RPMI7951 (cell line): ENCODE results near the gene COPS7B. TPM values are rescaled to one million over a fixed set of nuclear protein-coding genes. Genes with fewer than 3 reads are reported as not detected.
A peak's percentile ranks its signal among the peaks of the same experiment; 100 is the strongest.
"Not testable (repeated sequence)": the region's sequence is repeated elsewhere in the genome, so short reads cannot be mapped to it uniquely, and the experiment has no call there.

Experiments used
- DNase-seq: peaks from one replicate; pipeline ENCODE4 v3.0.0-alpha.2; 2012; ENCODE audit warnings: low read depth
- total RNA-seq: library from RNA; depleted of rRNA; stranded (reverse); fragments of >200 nt; shearing (Covaris generic); gene quantifications from 2 replicates; pipeline ENCODE4 v1.2.3, GENCODE V29; 2014; rRNA removed

The COPS7B gene
- total RNA-seq: 21.8 and 22.8 TPM in 2 replicates

GRCh38 chr2:231786177-231786916 lies at the start of gene COPS7B:
Gene COPS7B (plus strand): TSS chr2:231786445. CDS start chr2:231788571, 2,126 bp downstream.
- peak; percentile 77 for DNase-seq

- no peak for DNase-seq
Measured at GRCh38 chr2:231737761-231738160, 48.5 kb upstream of the COPS7B start.

GRCh38 chr2:231743376-231744116 lies 42.7 kb upstream of the COPS7B start:
- DNase-seq: peak; percentile 43

GRCh38 chr2:231745303-231746038 lies 40.8 kb upstream of the COPS7B start:
- no peak for DNase-seq

GRCh38 chr2:231748153-231748896 lies 37.9 kb upstream of the COPS7B start:
- not testable (repeated sequence) for DNase-seq

GRCh38 chr2:231749016-231749415 lies 37.2 kb upstream of the COPS7B start:
- DNase-seq: not testable (repeated sequence)

GRCh38 chr2:231751042-231751815 lies 35.0 kb upstream of the COPS7B start:
- no peak for DNase-seq

- no peak for DNase-seq
Measured at GRCh38 chr2:231752061-231752460, 34.2 kb upstream of the COPS7B start.

- no peak for DNase-seq
Measured at GRCh38 chr2:231761735-231762134, 24.5 kb upstream of the COPS7B start.

GRCh38 chr2:231764124-231764523 lies 22.1 kb upstream of the COPS7B start:
- DNase-seq: no peak

GRCh38 chr2:231764760-231765159 lies 21.5 kb upstream of the COPS7B start:
- no peak for DNase-seq

GRCh38 chr2:231765496-231765929 lies 20.7 kb upstream of the COPS7B start:
- peak; percentile 15 for DNase-seq

GRCh38 chr2:231769170-231770136 lies 16.8 kb upstream of the COPS7B start:
- DNase-seq: no peak

GRCh38 chr2:231780123-231780908 lies 5.9 kb upstream of the COPS7B start:
- DNase-seq: peak; percentile 41

- DNase-seq: peak; percentile 99
Measured at GRCh38 chr2:231780909-231781797, 5.1 kb upstream of the COPS7B start, which contains the start of gene PDE6D. Gene PDE6D (minus strand): TSS chr2:231781282. CDS start chr2:231781114, 168 bp downstream.

GRCh38 chr2:231781798-231782726 lies 4.2 kb upstream of the COPS7B start:
- peak; percentile 41 for DNase-seq
